SU-DHL-6 (cell line): ENCODE results near the gene KCNH1.

Experiments
- H2AFZ ChIP-seq: fragments of 200-600 bp; sonication (generic); 2 replicates; pipeline ENCODE4 v1.6.1; 2014; ENCODE audit warnings: low read depth, mild to moderate bottlenecking, moderate library complexity, mixed read lengths, antibody characterized with exemption, low read length; ENCODE audit not compliant: severe bottlenecking
- H3F3A ChIP-seq: fragments of 200-600 bp; shearing (Covaris generic); 2 replicates; pipeline ENCODE4 v1.6.0; 2016; ENCODE audit warnings: antibody characterized with exemption, mild to moderate bottlenecking; ENCODE audit not compliant: insufficient read depth
- H3K27ac ChIP-seq: fragments of 200-600 bp; sonication (generic); 2 replicates; pipeline ENCODE4 v1.5.1; 2016; ENCODE audit warnings: low read depth, mild to moderate bottlenecking, low read length, moderate library complexity, mixed read lengths
- H3K27me3 ChIP-seq: fragments of 200-600 bp; sonication (generic), shearing (Covaris generic); 2 replicates; pipeline ENCODE4 v1.6.0; 2014; ENCODE audit warnings: mild to moderate bottlenecking, low read length
- H3K36me3 ChIP-seq: fragments of 200-600 bp; sonication (generic); 2 replicates; pipeline ENCODE4 v1.6.1; 2014; ENCODE audit warnings: mild to moderate bottlenecking, low read length, mixed read lengths
- H3K4me2 ChIP-seq: fragments of 300-600, 200-600 bp; shearing (Covaris generic), sonication (generic); 2 replicates; pipeline ENCODE4 v1.6.0; 2014; ENCODE audit warnings: low read length, low read depth, mild to moderate bottlenecking; ENCODE audit not compliant: poor library complexity, severe bottlenecking
- H3K4me3 ChIP-seq: fragments of 200-600 bp; sonication (generic); 2 replicates; pipeline ENCODE4 v1.5.1; 2014; ENCODE audit warnings: antibody characterized with exemption, low read length, mild to moderate bottlenecking, mixed read lengths; ENCODE audit not compliant: insufficient read depth, poor library complexity, severe bottlenecking
- H3K79me2 ChIP-seq: fragments of 200-600 bp; sonication (generic); 2 replicates; pipeline ENCODE4 v1.6.1; 2014; ENCODE audit warnings: mild to moderate bottlenecking, low read length, moderate library complexity; ENCODE audit not compliant: insufficient read depth
- H3K9ac ChIP-seq: fragments of 200-600 bp; sonication (generic); 2 replicates; pipeline ENCODE4 v1.7.0; 2014; ENCODE audit warnings: mild to moderate bottlenecking, low read length
- H3K9me2 ChIP-seq: fragments of 200-600 bp; sonication (generic); replicated peaks from 2 replicates; pipeline ENCODE4 v1.6.1; 2014; ENCODE audit warnings: low read length; ENCODE audit not compliant: insufficient read depth
- H3K9me3 ChIP-seq: fragments of 200-600 bp; sonication (generic); 2 replicates; pipeline ENCODE4 v1.6.1; 2014; ENCODE audit warnings: low read length, mixed read lengths; ENCODE audit not compliant: insufficient read depth
- H4K20me1 ChIP-seq: fragments of 200-600 bp; sonication (generic); 2 replicates; pipeline ENCODE4 v1.6.1; 2014; ENCODE audit warnings: low read depth, mild to moderate bottlenecking, antibody characterized with exemption, low read length, moderate library complexity, mixed read lengths
- EZH2phosphoT487 ChIP-seq: fragments of 200-600 bp; sonication (generic), shearing (Covaris generic); conservative IDR thresholded peaks from 2 replicates; pipeline ENCODE4 v1.6.1; 2018; ENCODE audit warnings: mild to moderate bottlenecking, antibody characterized with exemption, low read length, moderate library complexity, mixed read lengths
- TF ChIP-seq, protein P1 (sequence below): fragments of 200-600 bp; sonication (generic); IDR thresholded peaks from one replicate; pipeline ENCODE4 v1.5.1; 2017; ENCODE audit warnings: antibody characterized with exemption, mild to moderate bottlenecking, low read length, moderate library complexity; ENCODE audit not compliant: insufficient read depth, poor library complexity, severe bottlenecking

KCNH1 gene

DNA sequence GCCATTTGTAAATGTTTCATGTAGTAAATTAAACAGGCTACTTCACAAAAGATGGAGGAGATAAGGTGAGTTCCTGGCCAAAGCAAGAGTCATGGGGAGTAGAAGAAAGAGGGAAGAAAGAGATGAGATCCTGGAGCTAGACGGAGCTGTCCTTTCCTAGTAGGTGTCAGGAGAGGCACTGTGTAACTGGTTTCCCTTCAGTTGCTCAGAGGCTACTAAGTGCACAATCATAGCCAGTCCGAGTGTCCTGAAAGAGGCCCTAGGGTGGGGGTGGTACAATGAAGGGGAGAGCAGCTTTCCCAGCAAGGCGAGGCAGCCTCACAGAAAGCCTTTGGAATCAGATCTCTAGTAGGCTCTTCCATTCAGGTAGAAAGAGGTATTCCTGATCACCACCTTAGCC, 390.9 kb downstream of the KCNH1 start:
- no peaks in the 10 kb centered on the region for H4K20me1 ChIP-seq
- no peak overlapping the region for H3K27ac ChIP-seq
- no peaks in the 10 kb centered on the region for H3F3A ChIP-seq
- no peaks in the 10 kb centered on the region for H3K79me2 ChIP-seq
- no peaks in the 10 kb centered on the region for H3K27me3 ChIP-seq
- TF ChIP-seq, protein P1, sequence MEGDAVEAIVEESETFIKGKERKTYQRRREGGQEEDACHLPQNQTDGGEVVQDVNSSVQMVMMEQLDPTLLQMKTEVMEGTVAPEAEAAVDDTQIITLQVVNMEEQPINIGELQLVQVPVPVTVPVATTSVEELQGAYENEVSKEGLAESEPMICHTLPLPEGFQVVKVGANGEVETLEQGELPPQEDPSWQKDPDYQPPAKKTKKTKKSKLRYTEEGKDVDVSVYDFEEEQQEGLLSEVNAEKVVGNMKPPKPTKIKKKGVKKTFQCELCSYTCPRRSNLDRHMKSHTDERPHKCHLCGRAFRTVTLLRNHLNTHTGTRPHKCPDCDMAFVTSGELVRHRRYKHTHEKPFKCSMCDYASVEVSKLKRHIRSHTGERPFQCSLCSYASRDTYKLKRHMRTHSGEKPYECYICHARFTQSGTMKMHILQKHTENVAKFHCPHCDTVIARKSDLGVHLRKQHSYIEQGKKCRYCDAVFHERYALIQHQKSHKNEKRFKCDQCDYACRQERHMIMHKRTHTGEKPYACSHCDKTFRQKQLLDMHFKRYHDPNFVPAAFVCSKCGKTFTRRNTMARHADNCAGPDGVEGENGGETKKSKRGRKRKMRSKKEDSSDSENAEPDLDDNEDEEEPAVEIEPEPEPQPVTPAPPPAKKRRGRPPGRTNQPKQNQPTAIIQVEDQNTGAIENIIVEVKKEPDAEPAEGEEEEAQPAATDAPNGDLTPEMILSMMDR: no peak
- TF ChIP-seq EZH2phosphoT487: no peak
- H3K9ac ChIP-seq: no peak overlapping the region
- no peak overlapping the region for H3K4me2 ChIP-seq
- no peaks in the 10 kb centered on the region for H3K36me3 ChIP-seq
- H3K4me3 ChIP-seq: no peak overlapping the region
- H2AFZ ChIP-seq: no peak overlapping the region
- no peaks in the 10 kb centered on the region for H3K9me2 ChIP-seq
- H3K9me3 ChIP-seq: no peaks in the 10 kb centered on the region

DNA sequence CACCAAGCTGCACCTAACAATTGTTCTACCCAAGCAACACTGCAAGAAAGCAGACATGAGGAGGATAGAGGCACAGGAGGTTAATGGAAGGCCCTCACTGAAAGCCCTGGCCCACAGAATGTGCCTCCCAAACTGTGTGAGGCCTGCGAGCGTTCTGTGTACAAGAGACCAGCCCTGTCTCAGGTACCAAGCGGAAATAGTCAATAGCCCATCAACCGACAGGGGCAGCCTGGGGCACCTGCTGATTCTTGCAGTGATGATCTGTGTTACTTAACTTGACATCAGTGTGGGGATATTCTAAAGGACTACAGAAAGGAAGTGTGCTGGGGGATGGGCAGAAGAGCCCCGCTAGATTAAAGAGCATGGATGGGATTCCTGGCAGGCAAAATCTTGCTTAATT, 392.4 kb downstream of the KCNH1 start:
- Histone ChIP-seq H3K27ac (no peak overlapping the region), H4K20me1 (no peaks in the 10 kb centered on the region), H3F3A (no peaks in the 10 kb centered on the region), H3K9ac (no peak overlapping the region), H3K4me3 (no peak overlapping the region), H3K9me2 (no peaks in the 10 kb centered on the region), H3K79me2 (no peaks in the 10 kb centered on the region), H2AFZ (no peak overlapping the region), H3K27me3 (no peaks in the 10 kb centered on the region), H3K4me2 (no peak overlapping the region), H3K9me3 (no peaks in the 10 kb centered on the region), H3K36me3 (no peaks in the 10 kb centered on the region)
- TF ChIP-seq, protein P1: no peak
- TF ChIP-seq EZH2phosphoT487: no peak

DNA sequence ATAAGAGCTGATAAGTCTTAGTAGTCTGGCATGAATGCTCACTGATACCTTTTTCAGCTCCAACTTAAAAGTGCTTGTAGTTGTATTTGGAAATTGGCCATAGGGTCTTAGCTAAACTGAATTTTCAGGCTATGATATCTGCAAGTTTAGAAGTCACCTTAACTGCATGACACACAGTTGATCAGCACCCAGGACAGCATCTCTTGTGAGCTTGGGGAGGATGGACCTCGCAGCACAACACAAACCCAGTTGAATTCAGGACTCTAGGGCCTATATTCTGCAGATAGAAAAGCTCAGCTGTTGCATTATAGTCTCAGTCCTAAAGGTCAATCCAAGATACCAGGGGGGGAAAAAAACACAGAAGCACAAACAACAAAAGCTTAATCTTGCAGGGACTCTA, 394.3 kb downstream of the KCNH1 start:
- H3K4me2 ChIP-seq: no peak overlapping the region
- no peaks in the 10 kb centered on the region for H3K9me2 ChIP-seq
- H3K9ac ChIP-seq: no peak overlapping the region
- no peak overlapping the region for H3K4me3 ChIP-seq
- no peaks in the 10 kb centered on the region for H3K27me3 ChIP-seq
- no peaks in the 10 kb centered on the region for H4K20me1 ChIP-seq
- no peaks in the 10 kb centered on the region for H3K9me3 ChIP-seq
- no peaks in the 10 kb centered on the region for H3F3A ChIP-seq
- no peak overlapping the region for H2AFZ ChIP-seq
- no peak for TF ChIP-seq EZH2phosphoT487
- TF ChIP-seq, protein P1: no peak
- H3K79me2 ChIP-seq: no peaks in the 10 kb centered on the region
- H3K36me3 ChIP-seq: no peaks in the 10 kb centered on the region
- no peak overlapping the region for H3K27ac ChIP-seq
